ENCODE data around the gene ZNF784. TPM values are rescaled to one million over a fixed set of nuclear protein-coding genes. Genes with fewer than 3 reads are reported as not detected.

The ZNF784 gene
- total RNA-seq, 2 donors from 2014 or later: 7.2 to 10.7 TPM

- no peaks in the 10 kb centered on the region for H3K9me3 ChIP-seq (ENCODE audit: control insufficient read depth, low read length)
- peak overlapping the region; percentile 85 for H3K4me3 ChIP-seq (ENCODE audit: low read length)
- peak overlapping the region; percentile 32 for H3K27ac Mint-ChIP-seq
- no peaks in the 10 kb centered on the region for H3K9me3 Mint-ChIP-seq
- H3K4me1 Mint-ChIP-seq: peaks cover 12% of the 10 kb centered on the region
- H3K36me3 ChIP-seq (ENCODE audit: control insufficient read depth, insufficient read depth, low read length): peaks cover 12% of the 10 kb centered on the region
- 13 to 33% methylated on average over 7 to 20 of the region's 20 CpGs for WGBS, 2 experiments (ENCODE audit: insufficient coverage in 1 of 2, insufficient read length in 1 of 2)
- H3K27me3 Mint-ChIP-seq (ENCODE audit: insufficient read depth): peaks cover 2% of the 10 kb centered on the region
- H3K27me3 ChIP-seq (ENCODE audit: control insufficient read depth, insufficient read depth, low read length, poor library complexity, severe bottlenecking): no peaks in the 10 kb centered on the region
- H3K27ac ChIP-seq (ENCODE audit: low read depth, low read length): peak overlapping the region; percentile 75
- peak; percentile 74 for DNase-seq
- peak overlapping the region; percentile 83 for H3K9ac ChIP-seq (ENCODE audit: extremely low read depth, low read length, poor library complexity, severe bottlenecking)
- TF ChIP-seq CTCF (conservative IDR thresholded peaks at IDR 0.05): no peak
- H3K4me1 ChIP-seq (ENCODE audit: control insufficient read depth, insufficient read depth, low read length): no peaks in the 10 kb centered on the region
- H3K4me3 Mint-ChIP-seq: peak overlapping the region; percentile 90
- peaks cover 22% of the 10 kb centered on the region for H3K36me3 Mint-ChIP-seq (ENCODE audit: low read depth)
These were observed 44.4 kb downstream of the ZNF784 start for GRCh38 chr19:55579766-55580621.

- peaks cover 12% of the 10 kb centered on the region for H3K36me3 ChIP-seq (ENCODE audit: control insufficient read depth, insufficient read depth, low read length)
- H3K4me1 ChIP-seq (ENCODE audit: control insufficient read depth, insufficient read depth, low read length): no peaks in the 10 kb centered on the region
- Mint-ChIP-seq H3K36me3 (ENCODE audit: low read depth) (peaks cover 22% of the 10 kb centered on the region), H3K27me3 (ENCODE audit: insufficient read depth) (no peaks in the 10 kb centered on the region), H3K27ac (peak overlapping the region; percentile 32), H3K4me3 (peak overlapping the region; percentile 90), H3K4me1 (peaks cover 12% of the 10 kb centered on the region), H3K9me3 (no peaks in the 10 kb centered on the region)
- DNase-seq: no peak
- H3K27ac ChIP-seq (ENCODE audit: low read depth, low read length): no peak overlapping the region
- H3K27me3 ChIP-seq (ENCODE audit: control insufficient read depth, insufficient read depth, low read length, poor library complexity, severe bottlenecking): no peaks in the 10 kb centered on the region
- peak overlapping the region; percentile 85 for H3K4me3 ChIP-seq (ENCODE audit: low read length)
- H3K9me3 ChIP-seq (ENCODE audit: control insufficient read depth, low read length): no peaks in the 10 kb centered on the region
- 95 to 96% methylated on average over 49 to 90 of the region's 90 CpGs for WGBS, 2 experiments (ENCODE audit: insufficient coverage in 1 of 2, insufficient read length in 1 of 2)
- H3K9ac ChIP-seq (ENCODE audit: extremely low read depth, low read length, poor library complexity, severe bottlenecking): peak overlapping the region; percentile 83
- TF ChIP-seq CTCF (conservative IDR thresholded peaks at IDR 0.05): no peak
These were observed 45.3 kb downstream of the ZNF784 start for GRCh38 chr19:55578761-55579747.

GRCh38 chr19:55578031-55578760 lies 46.2 kb downstream of the ZNF784 start:
- 96 to 98% methylated on average over 55 to 83 of the region's 83 CpGs for WGBS, 2 experiments (ENCODE audit: insufficient coverage in 1 of 2, insufficient read length in 1 of 2)

More at GRCh38 chr19:55578031-55578760, 46.2 kb downstream of the ZNF784 start:
- Mint-ChIP-seq H3K36me3 (ENCODE audit: low read depth) (peaks cover 22% of the 10 kb centered on the region), H3K4me1 (peaks cover 12% of the 10 kb centered on the region), H3K27ac (no peak overlapping the region), H3K9me3 (no peaks in the 10 kb centered on the region), H3K27me3 (ENCODE audit: insufficient read depth) (no peaks in the 10 kb centered on the region), H3K4me3 (no peak overlapping the region)
- H3K4me1 ChIP-seq (ENCODE audit: control insufficient read depth, insufficient read depth, low read length): no peaks in the 10 kb centered on the region
- no peaks in the 10 kb centered on the region for H3K27me3 ChIP-seq (ENCODE audit: control insufficient read depth, insufficient read depth, low read length, poor library complexity, severe bottlenecking)
- no peak for TF ChIP-seq CTCF (conservative IDR thresholded peaks at IDR 0.05)
- no peak for DNase-seq
- H3K36me3 ChIP-seq (ENCODE audit: control insufficient read depth, insufficient read depth, low read length): peaks cover 12% of the 10 kb centered on the region
- H3K9me3 ChIP-seq (ENCODE audit: control insufficient read depth, low read length): no peaks in the 10 kb centered on the region
- no peak overlapping the region for H3K4me3 ChIP-seq (ENCODE audit: low read length)
- H3K27ac ChIP-seq (ENCODE audit: low read depth, low read length): no peak overlapping the region
- H3K9ac ChIP-seq (ENCODE audit: extremely low read depth, low read length, poor library complexity, severe bottlenecking): no peak overlapping the region

All from endodermal cell (in vitro differentiated cells).